ENCODE measurements around the gene MAML3. TPM values are rescaled to one million over a fixed set of nuclear protein-coding genes. Genes with fewer than 3 reads are reported as not detected.
A peak's percentile ranks its signal among the peaks of the same experiment; 100 is the strongest.

Gene MAML3
- total RNA-seq, 1 donor from 2014 or later, result 0.79 TPM

DNA sequence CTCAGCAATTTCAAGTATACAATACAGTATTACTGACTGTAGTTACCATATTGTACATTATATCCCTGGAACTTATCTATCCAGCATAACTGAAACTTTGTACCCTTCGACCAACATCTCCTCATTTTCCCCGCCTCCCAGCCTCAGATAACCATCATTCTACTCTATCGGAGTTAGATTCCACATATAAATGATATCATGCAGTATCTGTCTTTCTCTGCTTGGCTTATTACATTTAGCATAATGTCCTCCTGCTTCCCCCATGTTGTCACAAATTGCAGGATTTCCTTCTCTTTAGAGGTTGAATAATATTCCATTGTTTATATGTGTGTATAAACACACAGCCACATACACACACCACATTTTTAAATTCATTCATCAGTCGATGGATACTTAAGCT lies 218.1 kb downstream of the MAML3 start:
- no peaks in the 10 kb centered on the region for H3K36me3 ChIP-seq (ENCODE audit: control insufficient read depth, insufficient read depth, low read length)
- TF ChIP-seq, protein P1, sequence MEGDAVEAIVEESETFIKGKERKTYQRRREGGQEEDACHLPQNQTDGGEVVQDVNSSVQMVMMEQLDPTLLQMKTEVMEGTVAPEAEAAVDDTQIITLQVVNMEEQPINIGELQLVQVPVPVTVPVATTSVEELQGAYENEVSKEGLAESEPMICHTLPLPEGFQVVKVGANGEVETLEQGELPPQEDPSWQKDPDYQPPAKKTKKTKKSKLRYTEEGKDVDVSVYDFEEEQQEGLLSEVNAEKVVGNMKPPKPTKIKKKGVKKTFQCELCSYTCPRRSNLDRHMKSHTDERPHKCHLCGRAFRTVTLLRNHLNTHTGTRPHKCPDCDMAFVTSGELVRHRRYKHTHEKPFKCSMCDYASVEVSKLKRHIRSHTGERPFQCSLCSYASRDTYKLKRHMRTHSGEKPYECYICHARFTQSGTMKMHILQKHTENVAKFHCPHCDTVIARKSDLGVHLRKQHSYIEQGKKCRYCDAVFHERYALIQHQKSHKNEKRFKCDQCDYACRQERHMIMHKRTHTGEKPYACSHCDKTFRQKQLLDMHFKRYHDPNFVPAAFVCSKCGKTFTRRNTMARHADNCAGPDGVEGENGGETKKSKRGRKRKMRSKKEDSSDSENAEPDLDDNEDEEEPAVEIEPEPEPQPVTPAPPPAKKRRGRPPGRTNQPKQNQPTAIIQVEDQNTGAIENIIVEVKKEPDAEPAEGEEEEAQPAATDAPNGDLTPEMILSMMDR (IDR thresholded peaks at IDR 0.05; ENCODE audit: insufficient read depth, low read length, severe bottlenecking), result no peak
- FAIRE-seq, result no peak
- no peak for DNase-seq (ENCODE audit: low read depth)
- no peak overlapping the region for H3K4me3 ChIP-seq (ENCODE audit: low read depth, low read length)
- H3K27me3 ChIP-seq (ENCODE audit: control insufficient read depth, insufficient read depth, low read length), result no peaks in the 10 kb centered on the region

DNA sequence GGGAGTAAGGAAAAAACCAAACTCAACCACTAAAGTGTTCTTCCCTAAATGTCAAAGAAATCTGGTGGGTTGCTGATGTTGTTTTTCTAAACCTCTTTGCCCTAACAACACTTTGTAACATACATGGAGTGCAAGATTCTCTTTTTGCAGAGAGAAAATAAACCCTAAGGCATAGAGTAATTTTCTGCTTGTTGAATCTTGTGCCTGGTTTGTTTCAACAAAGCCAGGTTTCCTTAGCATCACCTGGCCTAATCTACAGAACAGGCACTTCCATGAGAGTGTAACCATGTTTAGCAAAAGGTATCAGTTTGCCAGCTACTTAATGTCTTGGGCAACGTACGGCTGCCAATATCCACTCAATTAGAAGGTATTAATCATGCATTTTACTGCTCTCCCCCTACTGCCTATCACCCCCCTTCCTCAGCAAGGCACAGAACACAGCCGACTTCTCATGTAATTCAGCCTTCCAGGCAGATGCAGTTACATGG lies 219.2 kb downstream of the MAML3 start:
- FAIRE-seq, result no peak
- H3K4me3 ChIP-seq (ENCODE audit: low read depth, low read length), result no peak overlapping the region
- H3K36me3 ChIP-seq (ENCODE audit: control insufficient read depth, insufficient read depth, low read length), result no peaks in the 10 kb centered on the region
- H3K27me3 ChIP-seq (ENCODE audit: control insufficient read depth, insufficient read depth, low read length), result no peaks in the 10 kb centered on the region
- TF ChIP-seq, protein P1 (IDR thresholded peaks at IDR 0.05; ENCODE audit: insufficient read depth, low read length, severe bottlenecking), result no peak
- peak; percentile 77 for DNase-seq (ENCODE audit: low read depth)

DNA sequence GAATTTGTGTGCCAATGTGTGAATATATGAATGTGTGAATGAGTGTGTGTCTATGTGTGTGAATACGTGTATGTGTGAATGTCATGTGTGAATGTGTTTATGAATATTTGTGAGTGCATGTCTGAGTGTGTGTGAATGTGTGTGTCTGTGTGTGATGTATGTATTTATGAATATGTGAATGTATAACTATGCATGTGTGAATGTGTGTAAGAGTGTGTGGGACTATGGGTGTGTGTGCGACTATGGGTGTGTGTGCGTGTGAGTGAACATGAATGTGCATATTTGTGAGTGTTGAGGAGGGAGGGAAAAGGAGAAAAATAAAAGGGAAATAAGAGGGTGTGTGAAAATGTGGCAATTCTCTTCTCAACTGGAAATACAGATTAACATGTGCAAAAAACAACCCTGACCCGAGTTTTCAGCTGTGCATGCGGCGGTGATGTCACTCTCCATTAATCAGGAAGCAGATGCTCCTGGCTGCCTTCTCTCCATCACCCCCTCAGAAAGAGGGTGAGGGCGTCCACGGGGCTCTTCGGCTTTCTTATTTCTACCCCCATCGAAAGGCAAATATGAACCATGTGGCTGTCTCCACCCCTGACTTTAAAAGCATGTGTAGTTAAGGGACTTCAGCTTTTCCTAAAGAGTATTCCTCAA lies 219.8 kb downstream of the MAML3 start:
- FAIRE-seq (no peak), DNase-seq (ENCODE audit: low read depth) (peak; percentile 16)
- TF ChIP-seq, protein P1 (IDR thresholded peaks at IDR 0.05; ENCODE audit: insufficient read depth, low read length, severe bottlenecking), result no peak
- Histone ChIP-seq H3K36me3 (ENCODE audit: control insufficient read depth, insufficient read depth, low read length) (no peaks in the 10 kb centered on the region), H3K4me3 (ENCODE audit: low read depth, low read length) (no peak overlapping the region), H3K27me3 (ENCODE audit: control insufficient read depth, insufficient read depth, low read length) (no peaks in the 10 kb centered on the region)

DNA sequence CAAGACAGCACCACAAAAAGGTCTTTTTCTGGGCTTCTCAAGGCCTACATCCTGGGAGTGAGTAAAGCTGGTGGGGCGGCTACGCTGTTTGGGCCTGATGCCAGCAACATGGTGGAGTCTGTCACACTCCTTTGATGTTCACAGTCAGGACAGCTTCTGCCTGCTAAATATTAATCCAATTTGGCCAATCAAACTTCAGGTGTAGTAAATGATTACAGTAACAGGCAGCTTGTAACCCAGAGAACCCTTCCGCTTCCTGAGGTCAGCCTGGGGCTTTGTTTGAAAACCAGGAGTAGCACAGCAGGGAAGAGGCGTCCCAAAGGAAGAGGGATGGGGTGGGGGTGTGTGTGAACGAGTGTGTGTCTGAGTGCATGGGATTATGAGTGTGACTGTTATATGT lies 220.4 kb downstream of the MAML3 start:
- no peak for DNase-seq (ENCODE audit: low read depth)

DNA sequence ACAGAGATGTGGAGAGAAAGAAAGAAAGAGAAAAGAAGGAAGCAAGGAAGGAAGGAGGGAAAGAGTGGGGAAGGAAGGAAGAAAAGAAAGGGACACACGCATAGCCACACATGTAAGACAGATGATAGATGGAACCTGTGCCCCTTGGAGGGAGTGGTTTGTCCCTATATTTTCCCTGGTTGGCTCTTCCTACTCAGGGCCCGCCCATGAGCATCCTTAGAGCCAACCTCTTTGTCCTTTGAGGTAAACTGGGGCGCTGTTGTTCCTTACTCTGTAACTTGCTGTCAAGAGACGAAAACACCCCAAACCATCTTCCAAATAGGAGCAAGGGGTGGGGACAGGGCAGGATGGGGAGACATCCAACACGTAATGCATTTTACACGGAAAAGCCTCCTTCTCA lies 220.9 kb downstream of the MAML3 start:
- no peak for DNase-seq (ENCODE audit: low read depth)
- no peak for FAIRE-seq
- H3K4me3 ChIP-seq (ENCODE audit: low read depth, low read length), result no peak overlapping the region
- no peaks in the 10 kb centered on the region for H3K36me3 ChIP-seq (ENCODE audit: control insufficient read depth, insufficient read depth, low read length)
- no peaks in the 10 kb centered on the region for H3K27me3 ChIP-seq (ENCODE audit: control insufficient read depth, insufficient read depth, low read length)
- TF ChIP-seq, protein P1 (IDR thresholded peaks at IDR 0.05; ENCODE audit: insufficient read depth, low read length, severe bottlenecking), result no peak

More for the DNA sequence above, 220.4 kb downstream of the MAML3 start:
- Histone ChIP-seq H3K36me3 (ENCODE audit: control insufficient read depth, insufficient read depth, low read length) (no peaks in the 10 kb centered on the region), H3K27me3 (ENCODE audit: control insufficient read depth, insufficient read depth, low read length) (no peaks in the 10 kb centered on the region), H3K4me3 (ENCODE audit: low read depth, low read length) (no peak overlapping the region)
- TF ChIP-seq, protein P1 (IDR thresholded peaks at IDR 0.05; ENCODE audit: insufficient read depth, low read length, severe bottlenecking), result no peak
- no peak for FAIRE-seq

DNA sequence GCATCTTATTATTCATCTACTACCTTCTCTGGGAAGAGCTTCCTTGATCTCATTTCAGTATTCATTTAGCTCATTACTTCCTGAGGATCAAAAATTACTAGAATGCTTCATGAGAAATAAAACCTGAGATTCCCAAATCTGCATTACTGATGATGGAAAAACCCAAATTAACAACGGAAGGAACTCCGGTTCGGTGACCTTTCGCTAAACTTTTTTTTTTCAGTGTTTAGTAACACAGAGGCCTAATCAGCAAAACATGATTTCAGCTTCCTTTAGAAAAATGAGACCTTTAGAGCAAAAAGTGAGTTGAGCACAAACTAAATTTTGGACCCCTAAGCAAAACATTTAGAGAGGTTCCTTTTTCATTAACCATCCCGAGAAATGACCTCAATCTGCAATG lies 229.2 kb downstream of the MAML3 start:
- Histone ChIP-seq H3K27me3 (ENCODE audit: control insufficient read depth, insufficient read depth, low read length) (no peaks in the 10 kb centered on the region), H3K4me3 (ENCODE audit: low read depth, low read length) (no peak overlapping the region), H3K36me3 (ENCODE audit: control insufficient read depth, insufficient read depth, low read length) (no peaks in the 10 kb centered on the region)
- FAIRE-seq (no peak), DNase-seq (ENCODE audit: low read depth) (no peak)
- TF ChIP-seq, protein P1 (IDR thresholded peaks at IDR 0.05; ENCODE audit: insufficient read depth, low read length, severe bottlenecking), result no peak

Measured in bronchial epithelial cell (primary cell).